Measurements from ENCODE around the gene FNDC10. TPM values are rescaled to one million over a fixed set of nuclear protein-coding genes. Genes with fewer than 3 reads are reported as not detected.

FNDC10 gene
- total and polyA plus RNA-seq, 2 donors (not counting 3 experiments of a cell fraction or from before 2014, with no cell fraction given): 1.5 to 2.3 TPM

- Histone ChIP-seq H3K27me3 (ENCODE audit: control insufficient read depth in 2 of 2, insufficient read depth in 2 of 2, low read length in 2 of 2) (peaks cover 4 to 8% of the 10 kb centered on the region in 2 experiments), H4K20me1 (replicated peaks; ENCODE audit: control insufficient read depth, extremely low read depth, insufficient read depth, low read length) (no peaks in the 10 kb centered on the region), H3K4me2 (ENCODE audit: insufficient read depth, low read length) (no peak overlapping the region), H3K9me3 (replicated peaks; ENCODE audit: control insufficient read depth, insufficient read depth, low read length) (no peaks in the 10 kb centered on the region), H3K4me1 (ENCODE audit: control insufficient read depth, extremely low read depth, insufficient read depth, low read length) (no peaks in the 10 kb centered on the region), H3K79me2 (ENCODE audit: control insufficient read depth, insufficient read depth, low read length) (no peaks in the 10 kb centered on the region), H3K27ac (ENCODE audit: insufficient read depth, low read depth, low read length) (no peak overlapping the region), H3K36me3 (ENCODE audit: control insufficient read depth in 2 of 2, extremely low read depth in 1 of 2, insufficient read depth in 2 of 2, low read length in 2 of 2) (no peaks in the 10 kb centered on the region), H3K9ac (replicated peaks; ENCODE audit: extremely low read depth, insufficient read depth, low read length) (no peak overlapping the region), H2AFZ (ENCODE audit: low read depth, low read length) (no peak overlapping the region), H3K9me1 (replicated peaks; ENCODE audit: control insufficient read depth, extremely low read depth, insufficient read depth, low read length) (no peaks in the 10 kb centered on the region), H3K4me3 (replicated peaks in 1 of 3; ENCODE audit: insufficient read depth in 1 of 3, low read depth in 1 of 3, low read length in 3 of 3) (no peak overlapping the region)
- ChIA-PET POLR2A (no interaction called here), CTCF (no interaction called here)
- no peak for TF ChIP-seq POLR2A (IDR thresholded peaks at IDR 0.05; ENCODE audit: low read depth, low read length)
- no peak for TF ChIP-seq POLR2AphosphoS5 (IDR thresholded peaks at IDR 0.05; ENCODE audit: insufficient read depth, low read depth, low read length)
- TF ChIP-seq MAX (IDR thresholded peaks at IDR 0.05; ENCODE audit: insufficient read depth, insufficient read length): no peak
- dilution Hi-C loops (cut with MboI; ENCODE audit: extremely low pct_ligation_motif_present, low sequenced_read_pairs): no loop called here
- no TSS peak for BruUV-seq (replicated peaks)
- no peak for DNase-seq (ENCODE audit: low read depth, low spot score)
- FAIRE-seq: no peak
- intact Hi-C loops (cut with micrococcal nuclease): no loop called here
Measured at GRCh38 chr1:1582585-1583346, 17.2 kb downstream of the FNDC10 start.

GRCh38 chr1:1578371-1578940 is 21.5 kb downstream of the FNDC10 start:
- dilution Hi-C loops (cut with MboI; ENCODE audit: extremely low pct_ligation_motif_present, low sequenced_read_pairs): no loop called here
- POLR2A ChIA-PET: interaction anchor here (0.9 kb wide), 1 partner anchor 8 kb away, joined by 3 read pairs; no protein-coding TSS in a partner anchor
- peaks cover 10% of the 10 kb centered on the region for H3K79me2 ChIP-seq (ENCODE audit: control insufficient read depth, insufficient read depth, low read length)
- FAIRE-seq (no peak), DNase-seq (ENCODE audit: low read depth, low spot score) (no peak)
- H3K4me2 ChIP-seq (ENCODE audit: insufficient read depth, low read length): no peak overlapping the region
- peaks cover 10% of the 10 kb centered on the region for H3K4me1 ChIP-seq (ENCODE audit: control insufficient read depth, extremely low read depth, insufficient read depth, low read length)
- no peak for TF ChIP-seq POLR2A (IDR thresholded peaks at IDR 0.05; ENCODE audit: low read depth, low read length)
- TF ChIP-seq POLR2AphosphoS5 (IDR thresholded peaks at IDR 0.05; ENCODE audit: insufficient read depth, low read depth, low read length): no peak
- no peak for TF ChIP-seq MYC (IDR thresholded peaks at IDR 0.05; ENCODE audit: low read depth, low read length)
- TF ChIP-seq MAX (IDR thresholded peaks at IDR 0.05; ENCODE audit: insufficient read depth, insufficient read length): no peak
- TF ChIP-seq FOS (IDR thresholded peaks at IDR 0.05; ENCODE audit: borderline replicate concordance, insufficient read depth, low read length): no peak
- TF ChIP-seq GATA2 (IDR thresholded peaks at IDR 0.05; ENCODE audit: insufficient read depth, insufficient read length, low read depth, low read length): no peak
- TF ChIP-seq JUN (IDR thresholded peaks at IDR 0.05; ENCODE audit: borderline replicate concordance, insufficient read depth, insufficient read length, low read depth): no peak
- H3K9ac ChIP-seq (replicated peaks; ENCODE audit: extremely low read depth, insufficient read depth, low read length): no peak overlapping the region
- intact Hi-C loops (cut with micrococcal nuclease): no loop called here
- BruUV-seq (replicated peaks): no TSS peak
- no peaks in the 10 kb centered on the region for H4K20me1 ChIP-seq (replicated peaks; ENCODE audit: control insufficient read depth, extremely low read depth, insufficient read depth, low read length)
- CTCF ChIA-PET: interaction anchor here (0.9 to 1.9 kb wide), 3 partner anchors 19 to 35 kb away, joined by 3 to 6 read pairs (median 6); no protein-coding TSS in a partner anchor
- H3K9me3 ChIP-seq (replicated peaks; ENCODE audit: control insufficient read depth, insufficient read depth, low read length): no peaks in the 10 kb centered on the region
- H3K36me3 ChIP-seq (ENCODE audit: control insufficient read depth in 2 of 2, extremely low read depth in 1 of 2, insufficient read depth in 2 of 2, low read length in 2 of 2): no peaks in the 10 kb centered on the region
- no peaks in the 10 kb centered on the region for H3K9me1 ChIP-seq (replicated peaks; ENCODE audit: control insufficient read depth, extremely low read depth, insufficient read depth, low read length)
- no peak overlapping the region for H2AFZ ChIP-seq (ENCODE audit: low read depth, low read length)
- no peak overlapping the region for H3K27ac ChIP-seq (ENCODE audit: insufficient read depth, low read depth, low read length)
- no peak overlapping the region for H3K4me3 ChIP-seq (replicated peaks in 1 of 3; ENCODE audit: insufficient read depth in 1 of 3, low read depth in 1 of 3, low read length in 3 of 3)
- H3K27me3 ChIP-seq (ENCODE audit: control insufficient read depth in 2 of 2, insufficient read depth in 2 of 2, low read length in 2 of 2): peaks cover 1 to 8% of the 10 kb centered on the region in 2 experiments

Measured in endothelial cell of umbilical vein (primary cell).